C4-2B (cell line): ENCODE results near the gene FAHD1.

Experiments
- CTCF ChIP-seq: fragments of 450-650 bp; conservative IDR thresholded peaks from 2 replicates; pipeline ENCODE4 v1.5.1; 2017; ENCODE audit warnings: mild to moderate bottlenecking
- ZFX ChIP-seq: fragments of 450-650 bp; IDR thresholded peaks from 2 replicates; pipeline ENCODE4 v1.6.1; 2017

DNA sequence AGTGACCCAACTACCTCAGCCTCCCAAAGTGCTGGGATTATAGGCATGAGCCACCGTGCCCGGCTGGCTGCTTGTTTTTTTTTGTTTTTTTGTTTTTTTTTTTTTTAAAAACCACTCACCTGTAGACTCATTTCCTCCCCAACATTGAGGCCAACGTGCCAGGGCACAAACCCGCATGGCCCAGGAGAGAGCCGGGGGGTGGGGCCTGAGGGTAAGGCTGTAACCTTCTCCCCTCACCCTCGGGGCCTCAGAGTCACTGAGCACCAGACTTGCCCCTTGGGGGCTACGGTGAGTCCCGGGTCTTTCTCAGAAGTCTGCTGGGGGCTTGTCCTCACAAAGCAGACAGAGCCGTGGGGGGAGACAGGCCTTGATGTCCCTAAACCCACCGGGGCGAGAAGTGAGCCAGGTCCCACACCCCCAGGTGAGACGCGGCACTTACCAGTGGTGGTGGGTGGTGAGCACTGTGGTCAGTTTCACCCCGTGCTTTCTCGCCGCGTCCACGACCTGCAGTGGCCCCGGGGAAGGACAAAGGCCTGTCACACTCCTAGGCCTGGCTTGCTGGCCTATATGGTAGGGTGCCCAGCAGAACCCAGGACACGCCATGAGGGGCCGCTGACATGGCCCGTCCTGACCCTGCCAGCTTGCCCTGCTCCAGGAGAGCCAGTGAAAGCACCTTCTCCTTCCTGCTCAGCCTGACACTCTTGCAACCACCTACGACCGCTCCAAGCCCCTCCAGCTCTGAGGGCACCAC lies 5.0 kb upstream of the FAHD1 start:
- no peak for TF ChIP-seq CTCF
- TF ChIP-seq ZFX: no peak
